SH-SY5Y (cell line): Measurements from ENCODE around the gene TNIP3.

ENCODE experiments used
- GATA2 ChIP-seq: IDR thresholded peaks from 2 replicates; pipeline ENCODE4 v1.6.1; 2011; ENCODE audit warnings: mild to moderate bottlenecking, low read depth, low read length
- GATA3 ChIP-seq: IDR thresholded peaks from 2 replicates; pipeline ENCODE4 v1.6.1; 2011; ENCODE audit warnings: low read depth, mild to moderate bottlenecking, low read length, moderate library complexity

DNA sequence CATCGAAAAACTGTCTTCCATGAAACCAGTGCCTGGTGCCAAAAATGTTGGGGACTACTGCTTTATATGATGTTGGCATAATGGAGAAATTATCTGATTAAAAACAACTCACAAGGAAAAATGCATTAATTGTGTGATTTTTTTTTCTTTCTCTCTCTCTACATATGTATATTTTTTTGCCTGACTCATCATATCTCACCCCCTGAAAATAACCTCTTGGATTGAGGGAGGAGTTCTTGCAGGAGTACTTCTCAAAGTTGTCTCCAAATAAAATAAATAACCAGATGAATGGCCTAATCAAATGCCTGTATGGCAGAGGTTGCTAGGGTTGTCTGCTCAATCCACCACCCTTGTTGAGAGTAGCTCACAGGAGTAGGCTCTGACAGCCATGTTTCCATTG is 19.9 kb upstream of the TNIP3 start:
- TF ChIP-seq GATA2 (no peak), GATA3 (no peak)
